LHCN-M2 (cell line): ENCODE data around the gene CLIC3. TPM values are rescaled to one million over a fixed set of nuclear protein-coding genes. Genes with fewer than 3 reads are reported as not detected.

Source experiments
- DNase-seq: peaks from one replicate; pipeline ENCODE4 v3.0.0-alpha.2; 2012; ENCODE audit warnings: low read depth
- total RNA-seq: library from RNA; depleted of rRNA; stranded (reverse); fragments of >200 nt; gene quantifications from 2 replicates; pipeline ENCODE4 v1.2.3, GENCODE V29; 2014

CLIC3 gene
- total RNA-seq, 1 experiment from 2014 or later: 0.52 TPM

DNA sequence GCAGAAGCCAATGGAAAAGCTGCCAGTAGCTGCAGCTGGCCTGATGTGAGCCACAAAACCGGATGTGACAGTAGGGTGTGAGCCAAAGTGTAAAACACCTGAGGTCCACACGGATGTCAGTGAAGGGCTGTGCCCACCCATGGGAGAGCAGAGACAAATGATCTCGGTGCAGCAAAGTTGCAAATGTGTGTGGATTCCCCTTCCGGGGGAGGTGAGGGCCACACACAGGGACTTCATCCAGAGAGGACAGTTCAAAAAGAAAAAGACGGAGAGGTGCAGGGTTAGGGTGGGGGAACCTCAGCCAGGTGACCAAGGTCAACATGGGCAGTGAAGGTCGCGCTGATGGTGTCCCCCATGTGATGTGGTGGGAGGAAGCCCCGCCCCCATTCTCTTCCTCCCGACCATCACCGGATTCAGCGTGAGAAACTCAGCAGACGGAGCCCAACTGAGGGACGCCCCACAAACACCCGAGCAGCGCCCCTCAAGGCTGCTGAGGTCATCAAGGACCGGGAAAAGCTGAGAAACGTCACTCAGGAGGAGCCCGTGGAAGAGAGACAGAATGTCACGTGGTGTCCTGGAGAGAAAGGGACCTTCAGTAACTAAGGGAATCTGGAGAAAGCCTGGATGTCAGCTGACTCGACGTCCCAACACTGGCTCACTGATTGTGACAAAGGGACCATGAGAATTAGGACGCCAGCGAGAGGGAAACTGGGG, 30.4 kb downstream of the CLIC3 start:
- DNase-seq: no peak

DNA sequence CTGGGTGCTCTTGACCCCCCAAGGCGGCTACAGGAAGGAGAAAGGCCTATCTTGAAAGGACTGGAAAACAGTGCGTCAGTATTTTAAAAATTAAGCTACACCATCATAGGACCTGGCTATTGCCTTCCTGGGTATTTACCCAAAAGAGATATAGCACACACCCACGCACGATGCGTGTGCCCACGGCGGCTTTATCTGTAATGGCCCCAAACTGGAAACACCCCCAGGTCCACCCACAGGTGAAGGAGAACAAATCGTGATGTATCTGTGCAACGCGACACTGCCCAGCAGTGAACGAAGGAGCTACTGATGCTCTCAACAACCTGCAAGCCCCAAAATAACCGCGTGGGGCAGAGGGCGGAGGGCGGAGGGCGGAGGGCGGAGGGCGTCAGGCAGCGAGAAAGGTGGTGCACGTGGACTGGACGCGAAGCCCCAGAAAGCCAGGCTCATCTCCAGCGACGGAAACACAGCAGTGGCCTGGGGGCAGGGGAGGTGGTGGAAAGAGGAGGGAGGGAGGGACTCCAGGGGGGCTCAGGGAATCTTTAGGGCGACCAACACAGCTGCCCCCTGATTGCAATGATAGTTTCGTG, 31.4 kb downstream of the CLIC3 start:
- DNase-seq: no peak

DNA sequence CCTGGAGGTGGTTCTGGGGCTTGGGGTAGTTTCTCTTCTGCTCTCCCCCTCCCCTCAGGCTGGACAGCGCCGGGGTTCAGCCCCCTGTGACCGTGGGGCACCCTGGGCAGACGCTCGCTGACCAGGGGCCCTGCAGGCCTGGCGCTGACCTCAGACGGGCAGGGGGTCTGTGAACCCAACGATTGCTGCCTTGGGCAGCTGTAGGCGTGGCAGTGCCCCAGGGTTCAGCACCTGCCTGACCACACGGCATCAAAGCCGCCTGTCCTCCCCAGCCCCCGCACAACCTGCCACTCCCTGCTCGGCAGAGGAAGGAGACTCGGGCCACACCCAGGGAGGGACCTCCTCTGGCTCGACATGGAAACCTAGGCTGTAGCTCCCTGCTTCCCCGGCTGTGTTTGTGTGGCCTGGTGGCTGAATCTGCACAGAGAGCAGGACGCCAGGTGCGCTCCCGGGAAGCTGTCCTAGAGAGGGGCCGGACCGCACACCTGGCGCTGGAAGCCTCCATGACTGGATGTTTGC, 32.1 kb downstream of the CLIC3 start:
- no peak for DNase-seq

DNA sequence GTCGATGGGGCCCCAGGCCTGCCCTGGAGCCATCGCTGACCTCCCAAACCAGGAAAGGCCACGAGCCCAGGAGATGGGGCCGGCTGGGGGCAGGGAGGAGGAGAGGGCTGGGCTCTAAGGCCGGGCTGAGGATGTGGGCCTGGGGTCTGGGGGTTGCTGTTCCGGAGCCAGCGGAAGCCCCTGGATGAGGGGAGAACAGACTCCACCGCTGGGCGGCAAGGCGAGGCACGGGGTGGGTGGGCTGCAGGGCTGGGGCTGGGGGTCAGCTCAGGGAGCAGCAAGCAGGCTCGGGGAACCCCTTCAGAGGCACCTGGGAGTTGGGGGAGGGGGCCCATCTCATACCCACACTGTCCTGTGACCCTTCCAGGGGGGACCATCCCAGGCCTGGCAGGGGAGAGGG, 32.6 kb downstream of the CLIC3 start:
- DNase-seq: no peak

GRCh38 chr9:136963341-136963740, 33.0 kb downstream of the CLIC3 start:
- DNase-seq: no peak

DNA sequence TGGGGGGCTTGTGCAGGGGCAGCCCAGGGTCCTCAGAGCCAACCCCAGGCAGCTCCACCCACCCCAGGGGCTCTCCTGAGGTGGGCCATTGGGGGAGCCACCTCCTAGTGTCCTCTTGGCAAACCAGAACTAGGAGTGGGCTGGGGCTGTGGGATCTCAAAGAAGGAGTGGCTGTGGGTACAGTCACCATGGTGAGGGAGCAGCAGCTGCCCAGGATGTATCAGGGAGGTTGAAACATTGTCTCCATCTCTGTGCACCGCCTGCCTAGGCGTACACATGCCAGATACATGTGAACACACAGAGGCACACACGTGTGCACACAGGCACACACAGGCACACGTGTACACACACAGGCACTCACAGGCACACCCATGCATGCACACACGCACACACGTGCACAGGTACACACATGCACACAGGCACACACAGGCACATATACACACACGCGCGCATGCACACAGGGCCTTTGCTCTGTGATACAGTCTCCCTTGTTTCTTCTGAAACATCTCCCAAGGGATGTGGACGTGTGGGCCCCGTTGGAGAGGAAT, 33.6 kb downstream of the CLIC3 start:
- no peak for DNase-seq

DNA sequence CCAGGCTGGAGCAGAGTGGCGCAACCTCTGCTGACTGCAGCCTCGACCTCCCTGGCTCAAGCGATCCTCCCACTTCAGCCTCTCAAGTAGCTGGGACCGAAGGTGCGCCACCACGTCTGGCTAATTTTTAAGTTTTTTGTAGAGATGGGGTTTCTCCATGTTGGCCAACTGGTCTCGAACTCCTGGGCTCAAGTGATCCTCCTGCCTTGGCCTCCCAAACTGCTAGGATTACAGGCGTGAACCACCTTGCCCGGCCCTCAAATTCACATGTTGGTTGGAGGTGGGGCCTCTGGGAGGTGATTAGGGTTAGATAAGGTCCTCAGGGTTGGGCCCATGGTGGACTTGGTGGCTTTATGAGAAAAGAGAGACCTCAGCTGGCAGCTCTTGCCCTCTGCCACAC, 34.2 kb downstream of the CLIC3 start:
- no peak for DNase-seq

- DNase-seq: no peak
Measured at GRCh38 chr9:136961279-136962065, 34.9 kb downstream of the CLIC3 start.

GRCh38 chr9:136960938-136961275, 35.5 kb downstream of the CLIC3 start:
- no peak for DNase-seq

DNA sequence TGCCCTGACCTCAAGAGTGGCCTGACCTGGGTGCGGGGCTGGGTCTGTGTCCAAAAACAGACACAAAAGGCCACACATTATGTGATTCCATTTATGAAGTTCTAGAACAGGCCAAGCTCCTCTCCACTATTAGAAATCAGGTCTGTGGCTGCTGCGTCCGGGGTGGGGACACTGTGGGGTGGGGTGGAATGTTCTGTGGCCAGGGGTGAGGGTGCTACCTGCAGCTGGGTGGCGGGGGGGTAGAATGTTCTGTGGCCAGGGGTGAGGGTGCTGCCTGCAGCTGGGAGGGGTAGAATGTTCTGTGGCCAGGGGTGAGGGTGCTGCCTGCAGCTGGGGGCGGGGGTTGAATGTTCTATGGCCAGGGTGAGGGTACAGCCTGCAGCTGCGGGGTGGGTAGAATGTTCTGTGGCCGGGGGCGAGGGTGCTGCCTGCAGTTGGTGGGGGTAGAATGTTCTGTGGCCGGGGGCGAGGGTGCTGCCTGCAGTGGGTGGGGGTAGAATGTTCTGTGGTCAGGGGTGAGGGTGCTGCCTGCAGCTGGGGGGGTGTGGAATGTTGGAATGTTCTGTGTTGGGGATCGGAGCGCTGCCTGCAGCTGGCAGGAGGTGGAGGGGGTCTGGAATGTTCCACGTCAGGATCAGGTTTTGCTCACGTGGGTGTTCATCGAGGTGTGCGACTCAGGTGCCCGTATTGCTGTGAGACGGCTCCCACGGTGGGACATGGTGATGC, 36.0 kb downstream of the CLIC3 start:
- no peak for DNase-seq

- no peak for DNase-seq
Measured at GRCh38 chr9:136958898-136959850, 37.2 kb downstream of the CLIC3 start.

- no peak for DNase-seq
Measured at GRCh38 chr9:136958473-136958872, 37.9 kb downstream of the CLIC3 start.

DNA sequence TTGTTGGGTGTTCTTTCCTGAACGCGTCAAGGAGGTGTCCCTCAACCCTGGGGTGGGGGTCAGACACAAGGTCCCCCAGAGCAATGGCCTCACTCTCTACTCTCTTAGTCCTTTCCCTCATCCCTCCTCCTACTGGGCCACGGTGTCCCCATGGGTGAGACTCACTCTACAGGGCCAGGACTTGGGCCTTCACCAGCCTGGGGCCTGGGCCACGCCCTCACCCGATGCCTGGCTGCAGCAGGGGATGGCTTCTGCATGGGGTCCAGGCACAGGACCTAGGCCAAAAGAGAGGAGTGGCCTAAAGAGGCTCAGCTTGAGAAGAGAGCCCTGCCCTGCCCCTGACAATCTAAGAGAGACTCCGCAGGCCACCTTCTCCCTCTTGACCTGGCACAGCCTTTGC, 38.5 kb downstream of the CLIC3 start:
- DNase-seq: no peak

DNA sequence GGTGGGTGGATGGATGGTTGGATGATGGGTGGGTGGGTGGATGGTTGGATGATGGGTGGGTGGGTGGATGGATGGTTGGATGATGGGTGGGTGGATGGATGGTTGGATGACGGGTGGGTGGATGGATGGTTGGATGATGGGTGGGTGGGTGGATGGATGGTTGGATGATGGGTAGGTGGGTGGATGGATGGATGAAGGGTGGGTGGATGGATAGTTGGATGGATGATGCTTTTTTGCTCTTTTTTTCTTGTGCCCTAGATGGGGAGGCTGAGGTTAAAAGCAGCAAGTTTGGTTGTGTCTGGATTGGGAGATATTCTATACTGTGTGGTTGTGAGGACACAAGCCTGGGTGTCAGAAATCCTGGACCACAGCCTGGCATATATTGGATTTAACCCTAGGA, 38.9 kb downstream of the CLIC3 start:
- DNase-seq: no peak

GRCh38 chr9:136956604-136957003, 39.8 kb downstream of the CLIC3 start:
- no peak for DNase-seq

GRCh38 chr9:136955943-136956335, 40.4 kb downstream of the CLIC3 start:
- DNase-seq: no peak

GRCh38 chr9:136955202-136955942, 41.0 kb downstream of the CLIC3 start:
- no peak for DNase-seq

- DNase-seq: no peak
Measured at GRCh38 chr9:136954270-136955083, 41.9 kb downstream of the CLIC3 start.

DNA sequence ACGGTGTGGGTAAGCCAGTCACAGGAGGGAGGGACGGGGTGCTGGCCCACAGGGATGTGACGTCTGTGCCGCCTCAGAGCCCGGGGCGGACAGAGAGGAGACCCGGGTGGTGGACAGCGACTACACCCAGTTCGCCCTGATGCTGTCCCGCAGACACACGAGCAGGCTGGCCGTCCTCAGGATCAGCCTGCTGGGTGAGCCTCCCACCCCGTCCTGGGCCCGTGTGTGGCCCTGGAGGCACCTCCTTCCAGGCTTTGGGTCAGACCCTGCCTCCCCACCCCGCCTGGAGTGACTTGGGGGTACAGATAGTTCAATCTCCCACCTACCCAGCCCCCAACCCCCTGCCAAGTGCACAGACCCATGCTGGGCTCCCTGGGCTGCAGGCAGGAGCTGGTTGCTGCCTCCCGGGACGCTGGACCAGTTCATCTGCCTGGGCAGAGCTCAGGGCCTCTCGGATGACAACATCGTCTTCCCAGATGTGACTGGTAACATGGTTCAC, 42.5 kb downstream of the CLIC3 start:
- no peak for DNase-seq
